OCI-LY1 (cell line): ENCODE measurements around the gene ANTXR1.

Experiments used
- CTCF ChIP-seq: fragments of 200-600 bp; sonication (generic), shearing (Covaris generic); IDR thresholded peaks from 2 replicates; pipeline ENCODE4 v1.5.1; 2017; ENCODE audit warnings: mild to moderate bottlenecking, antibody characterized with exemption, low read length, moderate library complexity, mixed read lengths
- EZH2 ChIP-seq: fragments of 200-600 bp; sonication (generic), shearing (Covaris generic); IDR thresholded peaks from 2 replicates; pipeline ENCODE4 v1.8.0; 2017; ENCODE audit warnings: borderline replicate concordance, mixed run types, mild to moderate bottlenecking, antibody characterized with exemption, low read length, moderate library complexity, mixed read lengths

GRCh38 chr2:69050802-69051201 lies 37.8 kb downstream of the ANTXR1 start:
- TF ChIP-seq CTCF (no peak), EZH2 (no peak)
